Trophoblast cell (in vitro differentiated cells and primary cell): Measurements from ENCODE around the gene PTPRU.

ENCODE experiments used
- DNase-seq, 2 donors: peaks; one replicate each; pipeline ENCODE4 v3.0.0-alpha.2; 2016
- H2AFZ ChIP-seq: 2 replicates; pipeline ENCODE4 v1.6.1; 2013; ENCODE audit warnings: low read length, moderate library complexity, mild to moderate bottlenecking; ENCODE audit not compliant: insufficient read depth, poor library complexity
- H2AK5ac ChIP-seq: 2 replicates; pipeline ENCODE4 v1.6.1; 2013; ENCODE audit warnings: mild to moderate bottlenecking, low read length
- H2BK120ac ChIP-seq: 2 replicates; pipeline ENCODE4 v1.6.1; 2013; ENCODE audit warnings: low read length, mild to moderate bottlenecking, moderate library complexity; ENCODE audit not compliant: insufficient read depth, poor library complexity
- H2BK12ac ChIP-seq: 2 replicates; pipeline ENCODE4 v1.6.1; 2013; ENCODE audit warnings: mild to moderate bottlenecking, low read length, moderate library complexity
- H2BK5ac ChIP-seq: 2 replicates; pipeline ENCODE4 v1.6.1; 2013; ENCODE audit warnings: low read length, low read depth, moderate library complexity, mild to moderate bottlenecking; ENCODE audit not compliant: poor library complexity
- H3K14ac ChIP-seq: 2 replicates; pipeline ENCODE4 v1.6.1; 2013; ENCODE audit warnings: mild to moderate bottlenecking, low read length
- H3K18ac ChIP-seq: 2 replicates; pipeline ENCODE4 v1.6.1; 2013; ENCODE audit warnings: mild to moderate bottlenecking, low read length
- H3K23ac ChIP-seq: 2 replicates; pipeline ENCODE4 v1.6.1; 2013; ENCODE audit warnings: low read length
- H3K27ac ChIP-seq: 2 replicates; pipeline ENCODE4 v1.5.1; 2013; ENCODE audit warnings: low read depth, mild to moderate bottlenecking, inconsistent platforms, low read length, moderate library complexity
- H3K27me3 ChIP-seq: 2 replicates; pipeline ENCODE4 v1.6.1; 2013; ENCODE audit warnings: inconsistent platforms, mild to moderate bottlenecking, low read length, moderate library complexity; ENCODE audit not compliant: insufficient read depth
- H3K36me3 ChIP-seq, 2 experiments: 1 replicate in 1 of 2; 2 replicates in 1 of 2; pipeline ENCODE4 v1.6.1; 2013; ENCODE audit warnings: low read length in 2 of 2, mild to moderate bottlenecking in 2 of 2, moderate library complexity in 1 of 2; ENCODE audit not compliant: insufficient read depth in 2 of 2, control insufficient read depth in 1 of 2
- H3K4ac ChIP-seq: 2 replicates; pipeline ENCODE4 v1.6.1; 2013; ENCODE audit warnings: low read depth, mild to moderate bottlenecking, low read length, moderate library complexity
- H3K4me1 ChIP-seq, 2 experiments: 1 replicate in 1 of 2; 2 replicates in 1 of 2; pipeline ENCODE4 v1.6.1; 2013; ENCODE audit warnings: low read length in 2 of 2, mild to moderate bottlenecking in 2 of 2, moderate library complexity in 1 of 2; ENCODE audit not compliant: insufficient read depth in 2 of 2, control insufficient read depth in 1 of 2
- H3K4me2 ChIP-seq: 2 replicates; pipeline ENCODE4 v1.6.1; 2013; ENCODE audit warnings: inconsistent platforms, mild to moderate bottlenecking, low read length, moderate library complexity
- H3K4me3 ChIP-seq: 2 replicates; pipeline ENCODE4 v1.5.1; 2013; ENCODE audit warnings: mild to moderate bottlenecking, low read depth, low read length, inconsistent platforms
- H3K79me1 ChIP-seq: one replicate; pipeline ENCODE4 v1.6.1; 2013; ENCODE audit warnings: low read length
- H3K79me2 ChIP-seq: 2 replicates; pipeline ENCODE4 v1.6.1; 2013; ENCODE audit warnings: low read length, mild to moderate bottlenecking; ENCODE audit not compliant: control insufficient read depth, insufficient read depth, poor library complexity
- H3K9ac ChIP-seq: 2 replicates; pipeline ENCODE4 v1.6.1; 2013; ENCODE audit warnings: mild to moderate bottlenecking, low read length
- H3K9me3 ChIP-seq: 2 replicates; pipeline ENCODE4 v1.6.1; 2013; ENCODE audit warnings: low read depth, mild to moderate bottlenecking, control low read depth, inconsistent platforms, low read length; ENCODE audit not compliant: insufficient read depth
- H4K12ac ChIP-seq: 2 replicates; pipeline ENCODE4 v1.6.1; 2013; ENCODE audit warnings: low read depth, mild to moderate bottlenecking, low read length, moderate library complexity
- H4K8ac ChIP-seq: 2 replicates; pipeline ENCODE4 v1.6.1; 2013; ENCODE audit warnings: low read depth, mild to moderate bottlenecking, low read length, moderate library complexity
- H4K91ac ChIP-seq: one replicate; pipeline ENCODE4 v1.6.1; 2013; ENCODE audit warnings: low read depth, mild to moderate bottlenecking, low read length, moderate library complexity
- WGBS: extraction: QIAGEN DNeasy Blood & Tissue Kit; methylation state at CpG from one replicate; pipeline ENCODE4 v1.1.7; 2013; ENCODE audit warnings: missing lambda C conversion rate; ENCODE audit not compliant: insufficient read length, insufficient coverage; ENCODE audit errors: extremely low coverage; 5-methylcytosine and 5-hydroxymethylcytosine counted together

Gene PTPRU

DNA sequence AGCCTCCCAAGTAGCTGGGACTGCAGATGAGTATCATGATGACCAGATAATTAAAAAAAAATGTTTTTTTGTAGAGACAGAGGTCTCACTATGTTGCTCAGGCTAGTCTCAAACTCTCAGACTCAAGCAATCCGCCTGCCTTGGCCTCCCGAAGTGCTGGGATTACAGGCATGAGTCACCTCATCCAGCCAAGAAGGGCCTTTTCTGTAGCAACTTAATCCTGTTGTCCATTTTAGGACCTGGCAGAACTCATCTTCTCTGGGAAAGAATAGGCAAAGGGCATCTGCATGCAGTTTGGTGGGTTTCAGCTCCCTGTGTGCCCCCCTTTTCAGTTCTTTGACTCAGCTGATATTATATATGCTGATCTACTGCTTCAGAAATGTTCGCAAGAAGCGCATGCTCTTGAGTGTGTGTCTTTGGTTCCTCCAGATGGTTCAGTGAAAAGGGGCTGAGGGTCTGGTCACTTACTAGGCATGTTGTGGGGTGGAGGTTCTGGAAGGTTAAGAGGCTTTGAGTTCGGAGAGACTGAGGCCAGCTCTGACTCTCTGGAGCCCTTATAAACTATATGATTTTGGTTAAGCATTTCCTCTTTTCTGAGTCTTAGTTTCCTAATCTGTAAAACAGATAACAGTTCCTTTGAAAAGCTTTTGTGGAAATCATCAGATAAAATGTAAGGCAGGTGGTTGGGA is 35.3 kb upstream of the PTPRU start:
- Histone ChIP-seq H3K27me3 (no peaks in the 10 kb centered on the region), H2BK5ac (no peak overlapping the region), H3K9me3 (no peaks in the 10 kb centered on the region), H2BK120ac (no peak overlapping the region), H4K12ac (no peak overlapping the region), H4K91ac (peak overlapping the region; percentile 86), H3K23ac (no peak overlapping the region), H3K9ac (no peak overlapping the region), H3K4me1 (peaks cover 18 to 20% of the 10 kb centered on the region in 2 experiments), H3K79me2 (peaks cover 3% of the 10 kb centered on the region), H4K8ac (no peak overlapping the region), H3K4me2 (no peak overlapping the region), H2BK12ac (no peak overlapping the region), H3K36me3 (peaks cover 9 to 19% of the 10 kb centered on the region in 2 experiments), H3K79me1 (peaks cover 10% of the 10 kb centered on the region), H2AK5ac (no peak overlapping the region), H3K18ac (no peak overlapping the region), H3K4ac (no peak overlapping the region), H2AFZ (no peak overlapping the region), H3K27ac (no peak overlapping the region), H3K14ac (no peak overlapping the region), H3K4me3 (no peak overlapping the region)
- no CpG with 5 or more reads among the region's 5 CpGs for WGBS
- no peak for DNase-seq

DNA sequence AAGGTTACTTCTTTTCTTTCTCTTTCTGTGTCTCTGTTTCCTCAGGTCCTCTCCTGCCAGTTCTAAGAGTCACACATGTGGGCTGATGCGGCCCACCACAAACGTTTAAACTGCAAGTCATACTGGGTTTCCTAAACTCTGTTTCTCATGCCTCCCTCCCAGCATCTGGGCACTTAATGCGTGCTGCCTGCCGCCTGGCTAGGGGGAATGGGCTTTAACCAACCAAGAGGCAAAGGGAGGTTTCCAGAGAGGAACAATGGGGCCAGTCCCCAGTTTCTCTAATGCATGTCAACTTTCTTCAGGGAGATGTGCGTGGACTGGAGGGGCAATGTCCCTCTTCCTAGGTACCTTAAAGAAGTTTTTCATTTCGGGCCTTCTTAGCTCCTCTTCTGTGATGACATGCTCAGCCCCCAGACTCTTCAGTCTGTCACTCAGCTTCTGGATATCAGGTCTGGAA is 34.7 kb upstream of the PTPRU start:
- H2AK5ac ChIP-seq = peak overlapping the region; percentile 64
- no peak overlapping the region for H3K4me3 ChIP-seq
- H4K8ac ChIP-seq = peak overlapping the region; percentile 49
- H3K79me1 ChIP-seq = peaks cover 10% of the 10 kb centered on the region
- H3K27me3 ChIP-seq = no peaks in the 10 kb centered on the region
- H3K14ac ChIP-seq = peak overlapping the region; percentile 75
- peaks cover 18% of the 10 kb centered on the region in 2 experiments for H3K4me1 ChIP-seq
- peak overlapping the region; percentile 90 for H2BK12ac ChIP-seq
- H3K79me2 ChIP-seq = peaks cover 3% of the 10 kb centered on the region
- H3K18ac ChIP-seq = peak overlapping the region; percentile 15
- H2BK5ac ChIP-seq = peak overlapping the region; percentile 62
- H3K36me3 ChIP-seq = peaks cover 10 to 20% of the 10 kb centered on the region in 2 experiments
- peak overlapping the region; percentile 86 for H4K91ac ChIP-seq
- H4K12ac ChIP-seq = no peak overlapping the region
- no peak overlapping the region for H3K4me2 ChIP-seq
- H3K9me3 ChIP-seq = no peaks in the 10 kb centered on the region
- no peak overlapping the region for H3K23ac ChIP-seq
- H3K9ac ChIP-seq = no peak overlapping the region
- peak overlapping the region; percentile 52 for H3K4ac ChIP-seq
- WGBS = no CpG with 5 or more reads among the region's 6 CpGs
- H2AFZ ChIP-seq = no peak overlapping the region
- peak overlapping the region; percentile 83 for H3K27ac ChIP-seq
- no peak for DNase-seq
- H2BK120ac ChIP-seq = peak overlapping the region; percentile 82

DNA sequence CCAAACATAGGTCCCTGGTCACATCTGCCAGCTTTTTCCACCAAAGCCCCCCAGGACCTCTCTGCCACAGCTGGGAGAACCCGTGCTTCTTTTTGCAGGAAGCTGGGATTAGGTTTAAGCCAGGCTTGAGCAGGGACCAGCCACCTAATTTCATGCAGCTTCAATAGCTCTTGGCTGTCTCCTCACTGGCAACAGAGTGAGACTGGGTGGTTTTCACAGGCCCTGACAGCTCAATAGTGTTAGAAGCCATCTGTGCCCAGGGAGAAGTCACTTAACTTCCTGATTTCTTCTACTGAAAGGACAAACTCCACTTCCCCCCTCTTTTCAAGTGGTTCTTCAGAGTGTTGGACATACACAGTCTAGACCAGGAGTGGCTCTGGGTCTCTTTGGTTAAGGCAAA is 34.3 kb upstream of the PTPRU start:
- Histone ChIP-seq H3K4ac (peak overlapping the region; percentile 52), H4K91ac (peak overlapping the region; percentile 86), H3K27ac (peak overlapping the region; percentile 83), H3K4me2 (no peak overlapping the region), H2AFZ (no peak overlapping the region), H4K12ac (no peak overlapping the region), H3K79me1 (peaks cover 10% of the 10 kb centered on the region), H2BK120ac (peak overlapping the region; percentile 82), H3K36me3 (peaks cover 12 to 22% of the 10 kb centered on the region in 2 experiments), H2BK5ac (peak overlapping the region; percentile 62), H3K14ac (peak overlapping the region; percentile 75), H4K8ac (peak overlapping the region; percentile 49), H3K18ac (peak overlapping the region; percentile 15), H3K4me1 (peaks cover 18 to 19% of the 10 kb centered on the region in 2 experiments), H3K9ac (no peak overlapping the region), H3K27me3 (no peaks in the 10 kb centered on the region), H2AK5ac (peak overlapping the region; percentile 32), H3K79me2 (peaks cover 3% of the 10 kb centered on the region), H3K4me3 (no peak overlapping the region), H2BK12ac (peak overlapping the region; percentile 90), H3K23ac (no peak overlapping the region), H3K9me3 (no peaks in the 10 kb centered on the region)
- DNase-seq = no peak
- WGBS = no CpG with 5 or more reads among the region's 1 CpG

DNA sequence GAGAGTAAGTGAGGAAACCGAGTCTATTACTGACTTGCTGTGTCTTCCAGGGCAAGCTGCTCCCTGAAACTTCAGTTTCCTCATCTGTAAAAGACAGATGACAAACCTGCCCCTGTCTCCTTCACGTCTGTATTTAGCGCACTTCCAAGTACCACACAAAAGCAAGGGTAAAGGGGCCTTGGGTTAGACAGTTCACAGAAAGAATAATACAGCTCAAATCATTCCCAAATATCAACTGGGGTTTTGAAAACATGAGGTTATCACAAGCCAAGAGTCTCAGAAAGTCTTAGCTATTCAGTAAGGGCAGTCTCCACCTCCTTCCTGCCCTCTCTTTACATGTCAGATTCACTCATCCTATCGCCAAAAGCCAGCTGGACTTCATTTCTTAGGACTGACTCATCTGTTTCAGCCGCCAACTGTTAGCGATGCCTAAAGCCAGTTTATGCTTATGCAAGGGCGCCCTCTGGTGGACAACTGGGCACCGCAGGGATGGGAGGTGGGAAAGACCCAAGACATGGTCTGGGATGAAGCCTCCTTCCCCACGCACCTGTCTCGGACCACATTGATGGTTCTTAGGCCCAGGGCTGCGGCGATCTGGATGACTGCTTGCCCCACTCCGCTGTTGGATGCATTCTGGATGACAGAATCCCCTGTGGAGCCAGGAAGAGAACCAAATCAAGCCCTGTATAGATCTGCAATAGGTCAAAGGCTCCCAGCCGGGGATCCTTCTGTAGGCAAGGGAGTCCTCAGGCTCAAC is 33.6 kb upstream of the PTPRU start:
- peaks cover 10% of the 10 kb centered on the region for H3K79me1 ChIP-seq
- H3K4ac ChIP-seq = peak overlapping the region; percentile 45
- H3K9ac ChIP-seq = no peak overlapping the region
- peaks cover 14 to 19% of the 10 kb centered on the region in 2 experiments for H3K4me1 ChIP-seq
- peaks cover 3% of the 10 kb centered on the region for H3K79me2 ChIP-seq
- H3K36me3 ChIP-seq = peaks cover 12 to 22% of the 10 kb centered on the region in 2 experiments
- peak overlapping the region; percentile 83 for H3K27ac ChIP-seq
- no peaks in the 10 kb centered on the region for H3K9me3 ChIP-seq
- H2BK120ac ChIP-seq = peak overlapping the region; percentile 82
- no CpG with 5 or more reads among the region's 14 CpGs for WGBS
- peak overlapping the region; percentile 86 for H4K91ac ChIP-seq
- H3K4me2 ChIP-seq = peak overlapping the region; percentile 51
- peak overlapping the region; percentile 59 for H3K18ac ChIP-seq
- H2AK5ac ChIP-seq = peak overlapping the region; percentile 61
- no peaks in the 10 kb centered on the region for H3K27me3 ChIP-seq
- peak overlapping the region; percentile 23 for H2AFZ ChIP-seq
- H3K4me3 ChIP-seq = no peak overlapping the region
- H2BK12ac ChIP-seq = peak overlapping the region; percentile 90
- peak overlapping the region; percentile 49 for H4K8ac ChIP-seq
- no peak overlapping the region for H3K23ac ChIP-seq
- peak overlapping the region; percentile 62 for H2BK5ac ChIP-seq
- no peak overlapping the region for H4K12ac ChIP-seq
- peak; percentile 97 to 100 for DNase-seq
- peak overlapping the region; percentile 75 for H3K14ac ChIP-seq
